ENCODE results near the gene ZNF774.

The ZNF774 gene

GRCh38 chr15:90316139-90316538 lies 35.9 kb upstream of the ZNF774 start:
- DNase-seq (ENCODE audit: low spot score) = no peak

GRCh38 chr15:90318591-90318990 lies 33.5 kb upstream of the ZNF774 start:
- peak; percentile 68 for DNase-seq (ENCODE audit: low spot score)

More at GRCh38 chr15:90316139-90316538, 35.9 kb upstream of the ZNF774 start:
- Histone ChIP-seq H3K4me3 (peak overlapping the region; percentile 35), H3K27ac (peak overlapping the region; percentile 87 to 90)
- TF ChIP-seq CTCF (IDR thresholded peaks at IDR 0.05) = no peak

GRCh38 chr15:90320062-90320884 lies 31.8 kb upstream of the ZNF774 start:
- DNase-seq (ENCODE audit: low spot score) = peak; percentile 91
- peak overlapping the region; percentile 64 to 65 for H3K27ac ChIP-seq
- TF ChIP-seq CTCF (IDR thresholded peaks at IDR 0.05) = peak; percentile 98
- H3K4me3 ChIP-seq = peak overlapping the region; percentile 42

More at GRCh38 chr15:90318591-90318990, 33.5 kb upstream of the ZNF774 start:
- Histone ChIP-seq H3K27ac (no peak overlapping the region), H3K4me3 (no peak overlapping the region)
- TF ChIP-seq CTCF (IDR thresholded peaks at IDR 0.05) = no peak

GRCh38 chr15:90320885-90321278 lies 31.2 kb upstream of the ZNF774 start:
- Histone ChIP-seq H3K4me3 (no peak overlapping the region), H3K27ac (peak overlapping the region in 1 of 2 donors; percentile 64)
- no peak for DNase-seq (ENCODE audit: low spot score)
- TF ChIP-seq CTCF (IDR thresholded peaks at IDR 0.05) = no peak

- peak overlapping the region; percentile 40 for H3K4me3 ChIP-seq
- no peak overlapping the region for H3K27ac ChIP-seq
- TF ChIP-seq CTCF (IDR thresholded peaks at IDR 0.05) = no peak
- DNase-seq (ENCODE audit: low spot score) = peak; percentile 8
Measured at GRCh38 chr15:90322538-90322937, 29.5 kb upstream of the ZNF774 start.

- no peak for DNase-seq (ENCODE audit: low spot score)
- TF ChIP-seq CTCF (IDR thresholded peaks at IDR 0.05) = no peak
- Histone ChIP-seq H3K27ac (no peak overlapping the region), H3K4me3 (no peak overlapping the region)
Measured at GRCh38 chr15:90325726-90326125, 26.4 kb upstream of the ZNF774 start.

- peak; percentile 22 for DNase-seq (ENCODE audit: low spot score)
- no peak overlapping the region for H3K4me3 ChIP-seq
- H3K27ac ChIP-seq = no peak overlapping the region
- no peak for TF ChIP-seq CTCF (IDR thresholded peaks at IDR 0.05)
Measured at GRCh38 chr15:90326441-90326840, 25.6 kb upstream of the ZNF774 start.
